HUDEP-2 (cell line): ENCODE measurements around the gene FOXJ2.
"Not testable (repeated sequence)": the region's sequence is repeated elsewhere in the genome, so short reads cannot be mapped to it uniquely, and the experiment has no call there.

ENCODE experiments used
- DNase-seq, 76 experiments: peaks; one replicate each; lab custom pipeline; 2025; ENCODE audit not compliant: unreplicated experiment in 76 of 76; lab: John Stamatoyannopoulos, UW

The FOXJ2 gene

DNA sequence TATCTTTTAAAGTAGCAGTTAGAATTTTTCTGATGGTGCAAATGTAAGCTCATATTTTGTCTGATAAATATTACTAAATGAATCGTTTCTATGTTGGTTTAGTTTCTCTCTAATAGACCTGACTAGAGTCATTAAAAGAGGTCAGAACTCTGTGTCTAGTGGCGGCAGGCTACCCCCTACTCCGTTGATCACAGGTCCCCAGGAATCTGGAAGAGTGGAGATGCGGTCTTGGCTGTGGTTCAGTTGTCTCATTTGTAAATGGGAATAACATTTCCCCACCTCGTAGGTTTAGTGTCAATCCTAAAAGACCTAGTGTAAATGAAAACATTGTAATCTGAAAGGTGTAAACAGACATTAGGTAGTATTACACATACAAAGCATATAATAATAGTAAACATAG lies 4.7 kb upstream of the FOXJ2 start:
- peak in 2 of 76 experiments; percentile 4 to 5 for DNase-seq

DNA sequence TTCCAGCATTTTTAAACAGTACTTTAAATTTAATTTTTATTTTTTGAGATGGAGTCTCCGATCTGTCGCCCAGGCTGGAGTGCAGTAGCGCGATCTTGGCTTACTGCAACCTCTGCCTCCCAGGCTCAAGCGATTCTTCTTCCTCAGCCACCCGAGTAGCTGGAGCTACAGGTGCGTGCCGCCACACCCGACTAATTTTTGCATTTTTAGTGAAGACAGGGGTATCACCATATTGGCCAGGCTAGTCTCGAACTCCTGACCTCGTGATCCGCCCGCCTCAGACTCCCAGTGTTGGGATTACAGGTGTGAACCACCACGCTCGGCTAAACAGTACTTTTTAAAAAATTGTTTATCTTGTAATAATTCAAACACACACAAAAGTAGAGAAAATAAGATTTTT lies 4.2 kb upstream of the FOXJ2 start:
- no peak for DNase-seq

DNA sequence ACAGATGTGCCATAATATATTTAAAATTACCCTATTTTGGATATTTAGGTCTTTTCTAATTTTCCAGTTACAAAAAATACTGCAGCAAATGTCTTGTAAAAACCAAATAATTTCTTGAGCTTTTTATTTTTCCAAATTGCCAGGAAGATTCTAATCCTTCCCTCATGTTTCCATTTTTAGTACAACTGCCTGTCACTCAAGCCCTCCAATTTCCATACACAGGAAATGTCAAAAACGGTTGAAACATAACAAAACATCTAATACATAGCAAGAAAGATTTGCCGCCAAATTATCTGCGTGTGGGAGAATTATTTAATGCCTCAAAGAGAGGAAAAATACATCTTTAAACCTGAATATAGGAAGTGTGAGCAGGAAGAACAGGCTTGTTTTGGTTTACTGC lies 2.3 kb upstream of the FOXJ2 start:
- no peak for DNase-seq

DNA sequence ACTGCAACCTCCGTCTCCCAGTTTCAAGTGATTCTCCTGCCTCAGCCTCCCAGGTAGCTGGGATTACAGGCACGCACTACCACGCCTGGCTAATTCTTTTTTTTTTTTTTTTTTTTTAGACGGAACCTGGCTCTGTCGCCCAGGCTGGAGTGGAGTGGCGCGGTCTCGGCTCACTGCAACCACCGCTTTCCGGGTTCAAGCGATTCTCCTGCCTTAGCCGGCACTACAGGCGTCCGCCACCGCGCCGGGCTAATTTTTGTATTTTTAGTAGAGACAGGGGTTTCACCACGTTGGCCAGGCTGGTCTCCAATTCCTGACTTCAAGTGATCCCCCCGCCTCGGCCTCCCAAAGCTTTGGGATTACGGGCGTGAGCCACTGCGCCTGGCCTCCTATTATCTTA lies 1.5 kb upstream of the FOXJ2 start:
- DNase-seq: not testable (repeated sequence)

DNA sequence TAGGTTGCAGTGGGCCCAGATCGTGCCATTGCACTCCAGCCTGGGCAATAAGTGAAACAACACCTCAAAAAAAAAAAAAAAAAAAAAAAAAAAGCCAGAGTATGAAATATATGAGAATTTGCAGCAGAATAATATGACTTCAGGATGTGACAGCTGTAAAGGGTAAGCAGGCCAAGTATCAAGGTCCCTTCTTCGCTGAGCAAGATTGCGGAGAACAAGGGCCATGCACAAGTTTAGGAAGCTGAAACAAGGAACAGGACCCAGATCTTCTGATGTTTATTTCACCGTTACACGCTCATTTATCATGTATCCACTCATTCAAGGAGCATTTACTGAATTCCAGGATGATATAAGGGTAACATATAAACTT lies 659 bp upstream of the FOXJ2 start:
- DNase-seq: peak in 5 of 76 experiments; percentile 7 to 38 (median 19)

DNA sequence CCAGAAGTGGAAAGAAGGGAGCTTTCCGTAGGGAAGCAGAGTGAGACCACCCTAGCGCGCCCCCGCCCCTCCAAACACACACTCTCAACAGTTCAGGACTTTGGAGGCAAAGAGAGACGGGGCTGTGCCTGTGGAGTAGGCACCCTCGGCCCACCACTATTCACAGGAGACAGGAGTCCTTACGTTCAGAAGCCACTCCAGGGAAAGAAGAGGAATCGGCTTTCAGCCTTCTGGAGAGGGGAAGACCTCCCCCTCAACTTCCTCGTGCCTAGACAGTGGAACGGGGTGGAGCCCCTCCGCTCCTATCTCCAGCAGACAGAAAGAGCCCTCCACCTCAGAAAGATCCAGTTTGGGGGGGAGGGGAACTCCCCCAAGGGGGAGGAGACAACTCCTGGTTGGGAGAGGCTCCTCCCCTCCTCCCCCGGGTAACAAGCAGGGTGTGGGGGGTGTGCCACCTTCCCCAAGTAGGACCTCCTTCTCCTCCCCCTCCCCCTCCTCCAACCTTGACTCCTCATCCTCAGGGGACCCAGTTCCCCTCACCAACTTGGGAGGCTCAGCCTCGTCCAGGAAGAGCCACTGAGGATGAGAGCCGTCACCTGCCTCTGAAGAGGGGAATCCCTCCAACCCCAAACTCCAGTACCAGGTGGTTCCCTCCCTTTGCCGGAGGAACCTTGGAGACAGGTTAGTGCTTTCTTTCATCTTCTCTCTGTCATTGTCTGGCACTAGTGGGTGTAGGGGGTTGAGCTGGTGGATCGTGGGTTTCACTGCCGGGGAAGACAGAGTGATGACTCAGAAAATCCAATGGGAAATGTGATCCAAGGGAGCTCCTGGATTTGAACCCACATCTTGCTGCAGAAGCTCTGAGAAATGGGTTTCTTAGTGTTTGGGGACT lies 883 bp downstream of the FOXJ2 start:
- peak in 72 of 76 experiments; percentile 17 to 85 (median 69) for DNase-seq

DNA sequence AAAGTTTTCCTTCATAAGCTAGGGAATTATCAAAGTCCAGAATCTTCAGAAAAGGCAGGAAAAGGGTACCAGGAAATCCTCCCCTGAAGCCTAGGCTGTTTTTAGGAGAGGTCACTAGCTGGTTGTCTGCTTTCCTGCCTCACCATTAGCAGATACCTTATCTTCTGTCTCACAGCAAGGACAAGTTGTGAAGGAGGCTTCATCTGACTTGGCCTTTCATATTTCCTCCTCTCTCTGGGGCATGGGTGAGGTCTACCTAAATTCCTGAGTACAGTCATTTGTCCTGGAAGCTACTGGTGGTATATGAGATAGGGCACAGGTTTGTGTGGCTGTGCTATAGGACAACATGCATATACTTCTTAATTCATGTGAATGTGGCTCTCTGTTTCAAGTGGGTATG lies 2.3 kb downstream of the FOXJ2 start:
- peak in 42 of 76 experiments; percentile 2 to 71 (median 35) for DNase-seq

DNA sequence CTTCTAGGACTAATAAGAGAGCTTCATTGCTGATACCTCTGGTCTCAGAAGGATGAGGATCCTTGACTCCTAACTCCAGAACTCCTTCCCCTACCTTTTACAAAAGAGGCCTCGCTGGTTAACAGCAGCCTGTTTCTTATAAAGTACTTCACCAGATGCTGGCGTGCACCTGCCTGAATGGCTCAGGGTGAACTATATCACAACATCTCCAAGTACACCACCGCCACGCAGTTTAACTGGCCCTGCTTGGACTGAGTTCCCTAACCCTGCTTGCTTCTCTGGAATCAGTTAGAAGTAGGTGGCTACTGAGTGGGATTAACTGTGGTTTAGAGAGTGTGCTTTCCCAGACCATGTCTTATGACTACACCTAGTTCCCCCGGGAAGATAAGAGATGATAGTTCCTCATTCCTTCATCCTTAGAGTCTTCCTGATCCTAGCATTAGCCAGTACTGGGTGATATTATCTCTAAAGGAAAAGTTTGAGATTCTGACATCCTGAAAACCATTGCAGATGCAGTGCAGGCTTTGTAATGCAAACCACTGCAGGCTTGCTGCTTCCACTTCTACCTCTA lies 3.0 kb downstream of the FOXJ2 start:
- no peak for DNase-seq

DNA sequence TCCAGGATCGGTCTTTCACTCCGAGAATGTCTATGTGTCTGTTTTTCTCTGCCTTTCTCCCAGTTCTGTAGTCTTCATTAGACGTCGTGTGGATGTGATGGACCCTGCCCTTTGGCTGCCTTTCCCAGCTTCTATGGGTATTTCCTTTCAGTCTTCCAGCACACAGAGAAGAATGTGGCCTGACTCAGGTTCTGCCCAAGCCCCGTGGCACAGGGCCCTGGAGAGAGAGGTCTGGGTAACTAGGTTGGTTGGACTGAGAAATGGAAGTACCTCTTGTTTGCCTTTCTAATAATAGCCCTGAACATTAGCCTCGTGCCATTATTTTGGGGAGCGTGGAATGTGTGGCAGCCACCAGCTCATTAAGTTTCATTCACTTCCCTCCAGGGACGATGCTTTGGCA lies 3.8 kb downstream of the FOXJ2 start:
- DNase-seq: no peak

DNA sequence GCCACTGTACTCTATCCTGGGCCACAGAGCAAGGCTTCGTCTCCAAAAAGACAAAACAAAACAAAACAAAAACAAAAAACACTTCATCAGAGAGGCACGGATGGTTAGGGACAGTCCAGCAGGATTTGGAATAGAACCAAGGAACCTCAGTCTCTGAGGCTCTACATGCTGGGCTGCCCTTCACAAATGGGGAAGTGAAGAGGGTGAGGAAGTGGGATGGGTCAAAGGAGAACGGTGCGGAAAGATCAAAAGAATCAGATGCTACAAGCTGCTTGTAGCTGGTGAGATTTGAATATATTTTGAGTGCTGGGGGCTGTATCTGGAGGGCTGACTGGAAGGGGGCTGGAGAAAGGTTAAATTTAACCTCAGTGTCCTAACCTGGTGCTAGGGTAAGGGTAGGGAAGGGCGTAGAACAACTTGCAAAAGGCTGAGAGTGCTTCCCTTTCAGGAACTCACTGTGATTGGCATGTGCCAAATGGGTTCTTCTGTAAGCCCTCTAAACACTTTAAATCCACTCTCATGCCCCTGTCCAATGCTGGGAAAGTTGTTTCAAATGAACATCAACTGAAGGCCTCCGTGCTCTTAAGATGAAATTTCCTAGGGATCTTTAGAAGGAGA lies 4.6 kb downstream of the FOXJ2 start:
- DNase-seq: peak in 3 of 76 experiments; percentile 2 to 19 (median 4)

DNA sequence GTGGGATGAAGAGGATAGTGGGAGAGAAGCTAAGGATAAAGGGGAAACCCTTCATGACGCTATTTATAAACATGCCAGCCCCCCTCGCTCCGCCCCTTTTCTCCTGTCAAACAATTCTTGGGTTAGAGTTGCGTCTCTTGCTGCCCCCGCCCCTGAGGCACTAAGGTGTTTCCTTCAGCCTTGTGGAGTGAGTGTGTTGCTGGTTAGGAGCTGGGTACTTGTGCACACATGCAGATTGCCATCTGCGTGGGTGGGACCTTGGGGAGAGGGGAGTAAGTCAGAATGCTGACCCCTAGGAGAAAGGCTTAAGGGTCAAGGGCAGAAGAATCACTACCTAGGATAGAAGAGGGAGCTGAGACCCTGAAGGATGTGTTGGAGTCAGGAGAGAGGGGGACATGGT lies 5.4 kb downstream of the FOXJ2 start:
- peak in 1 of 76 experiments; percentile 16 for DNase-seq

DNA sequence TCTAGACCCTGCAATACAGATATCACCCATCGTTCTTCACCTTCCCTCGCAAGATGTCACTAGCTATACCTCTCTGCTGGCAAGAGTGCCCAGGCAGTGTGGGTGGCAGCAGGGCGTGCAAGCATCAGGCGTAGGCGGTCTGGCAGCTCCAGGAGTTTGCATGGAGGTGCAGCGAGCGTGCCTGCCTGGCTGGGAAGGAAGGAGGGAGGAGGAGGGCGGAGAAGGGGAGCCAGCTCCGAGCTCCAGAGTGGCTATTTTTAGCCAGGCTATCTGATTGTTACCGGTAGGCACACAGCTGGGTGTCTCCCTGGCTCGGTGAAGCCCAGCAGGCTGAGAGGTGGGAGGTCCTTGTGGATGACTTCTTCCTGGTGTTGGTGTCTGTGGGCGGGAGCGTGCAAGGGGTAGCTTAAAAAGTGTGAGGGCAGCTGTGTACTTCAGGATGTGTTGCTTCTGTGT lies 6.2 kb downstream of the FOXJ2 start:
- peak in 67 of 76 experiments; percentile 3 to 72 (median 46) for DNase-seq

DNA sequence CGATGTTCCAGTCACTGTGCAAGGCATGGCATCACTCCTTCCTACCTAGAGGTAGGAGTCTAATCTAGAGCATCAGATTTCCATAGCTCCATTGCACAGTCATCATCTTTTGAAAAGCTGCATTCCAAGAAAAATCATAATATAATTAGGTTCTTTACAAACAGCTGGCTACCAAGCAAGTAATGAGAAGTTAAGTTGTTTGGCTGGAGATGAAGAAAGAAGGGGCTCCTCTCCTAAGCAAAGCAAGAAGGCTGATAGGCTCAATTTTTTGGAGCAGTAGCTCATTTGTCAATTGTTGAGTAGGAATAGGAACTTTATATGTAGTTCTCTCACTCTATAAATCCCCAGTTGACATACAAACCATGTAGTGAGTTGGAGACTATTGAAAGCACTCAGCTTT lies 8.3 kb downstream of the FOXJ2 start:
- DNase-seq: no peak

DNA sequence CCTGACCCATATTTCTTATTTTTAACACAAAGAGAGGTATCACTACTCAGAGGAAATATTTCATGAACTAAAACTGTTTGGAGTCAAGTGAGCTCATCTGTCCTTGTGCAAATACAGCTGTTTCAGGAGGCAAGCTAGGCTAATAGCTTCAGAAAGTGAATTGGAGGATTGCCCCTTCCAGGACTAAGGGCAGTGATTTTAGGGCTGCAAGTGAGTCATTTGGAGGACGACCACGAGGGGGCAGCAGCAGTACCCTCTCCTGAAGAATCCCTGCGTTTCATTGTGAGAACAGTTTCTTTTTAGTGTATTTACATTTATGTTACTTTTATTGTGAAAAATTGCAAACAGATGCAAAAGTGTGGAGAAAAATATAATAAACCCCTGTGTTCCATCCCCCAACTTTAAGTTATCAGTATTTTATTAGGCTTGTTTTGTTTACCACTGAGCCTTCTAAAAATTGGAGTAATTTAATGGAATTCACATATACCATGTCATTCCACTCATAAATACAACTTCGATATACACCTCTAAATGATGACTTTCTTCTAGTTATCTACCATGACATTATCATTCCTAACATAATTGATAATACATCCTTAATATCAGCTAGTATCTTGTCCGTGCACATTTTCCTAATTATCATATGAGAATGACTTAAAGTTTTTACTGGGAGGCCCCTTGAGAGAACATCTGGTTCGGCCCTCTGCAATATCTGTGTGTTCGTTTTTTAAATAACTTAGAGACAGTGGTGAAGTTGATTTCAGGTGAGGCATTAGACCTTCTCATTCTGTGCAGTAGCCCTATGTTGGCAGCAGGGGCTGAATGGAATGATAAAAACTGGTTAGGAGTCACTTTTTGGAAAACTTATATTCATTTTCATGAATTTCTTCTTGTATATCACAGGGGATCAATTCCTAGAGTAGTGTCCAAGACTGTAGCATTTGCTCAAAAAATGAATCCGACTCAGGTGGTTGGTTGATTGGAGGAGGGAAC lies 13.7 kb downstream of the FOXJ2 start:
- DNase-seq: peak in 55 of 76 experiments; percentile 6 to 68 (median 36)

DNA sequence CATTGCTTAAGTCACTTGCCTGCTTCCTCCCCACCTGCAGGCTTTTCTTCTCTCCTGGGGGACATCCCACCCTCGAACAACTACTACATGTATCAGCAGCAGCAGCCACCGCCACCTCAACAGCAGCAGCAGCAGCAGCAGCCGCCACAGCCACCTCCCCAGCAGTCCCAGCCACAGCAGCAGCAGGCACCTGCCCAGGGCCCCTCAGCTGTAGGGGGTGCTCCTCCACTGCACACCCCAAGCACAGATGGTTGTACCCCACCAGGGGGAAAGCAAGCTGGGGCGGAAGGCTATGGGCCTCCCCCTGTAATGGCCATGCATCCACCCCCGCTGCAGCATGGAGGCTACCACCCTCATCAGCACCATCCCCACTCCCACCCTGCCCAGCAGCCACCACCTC lies 15.3 kb downstream of the FOXJ2 start:
- no peak for DNase-seq

DNA sequence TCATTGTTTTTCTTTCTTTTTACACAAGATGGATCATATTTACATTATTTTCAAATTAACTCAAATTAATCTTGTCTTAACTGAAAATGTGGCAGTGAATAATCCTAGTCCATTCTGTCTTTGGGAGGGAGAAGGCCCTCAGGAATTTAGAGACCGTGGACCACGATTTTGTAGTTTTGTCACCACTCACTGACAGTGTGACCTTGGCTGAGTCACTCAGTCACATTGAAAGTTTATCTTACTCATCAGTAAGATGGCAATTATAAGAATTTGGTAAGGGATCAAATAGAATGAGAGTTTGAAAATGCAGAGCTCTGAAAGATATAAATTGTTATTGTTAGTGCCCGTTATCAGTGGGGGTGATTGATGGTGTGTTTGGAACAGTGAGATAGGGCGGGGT lies 16.4 kb downstream of the FOXJ2 start:
- no peak for DNase-seq

DNA sequence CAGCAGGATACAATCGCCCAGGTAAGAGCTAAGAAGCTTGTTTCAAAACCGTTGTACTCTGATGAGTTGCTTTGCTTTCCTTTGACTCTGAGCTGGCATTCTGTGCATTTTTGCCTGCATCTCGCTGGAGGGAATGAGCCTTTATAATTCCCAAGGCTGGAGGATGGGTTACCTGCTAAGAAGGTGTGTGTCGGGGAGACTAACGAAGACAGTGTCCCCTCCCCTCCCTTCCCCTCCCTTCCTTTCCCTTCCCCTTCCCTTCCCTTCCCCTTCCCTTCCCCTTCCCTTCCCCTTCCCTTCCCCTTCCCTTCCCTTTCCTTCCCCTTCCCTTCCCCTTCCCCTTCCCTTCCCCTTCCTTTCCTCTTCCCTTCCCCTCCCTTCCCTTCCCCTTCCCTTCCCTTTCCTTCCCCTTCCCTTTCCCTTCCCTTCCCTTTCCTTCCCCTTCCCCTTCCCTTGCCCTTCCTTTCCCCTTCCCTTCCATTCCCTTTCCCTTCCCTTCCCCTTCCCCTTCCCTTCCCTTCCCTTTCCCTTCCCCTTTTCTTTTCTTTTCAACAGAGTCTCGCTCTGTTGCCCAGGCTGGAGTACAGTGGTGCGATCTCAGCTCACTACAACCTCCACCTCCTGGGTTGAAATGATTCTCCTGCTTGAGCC lies 18.2 kb downstream of the FOXJ2 start:
- no peak for DNase-seq

DNA sequence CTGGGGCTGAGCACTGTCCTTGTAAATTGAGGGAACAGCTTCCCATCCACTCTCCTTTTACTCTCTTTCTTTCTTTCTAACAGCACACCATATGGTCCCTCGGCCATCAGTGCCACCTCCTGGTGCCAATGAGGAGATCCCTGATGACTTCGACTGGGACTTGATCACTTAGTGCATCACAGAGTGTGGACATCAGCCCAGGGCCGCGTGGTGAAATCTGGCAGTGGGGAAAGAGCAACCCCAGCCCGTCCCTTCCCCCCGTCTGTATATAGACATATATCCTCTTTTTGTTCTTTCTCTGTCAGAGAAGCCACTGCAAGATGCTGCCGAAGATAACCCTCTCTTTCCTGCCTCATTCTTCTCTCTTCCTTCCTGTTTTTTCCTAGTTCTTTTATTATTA lies 20.2 kb downstream of the FOXJ2 start:
- no peak for DNase-seq

DNA sequence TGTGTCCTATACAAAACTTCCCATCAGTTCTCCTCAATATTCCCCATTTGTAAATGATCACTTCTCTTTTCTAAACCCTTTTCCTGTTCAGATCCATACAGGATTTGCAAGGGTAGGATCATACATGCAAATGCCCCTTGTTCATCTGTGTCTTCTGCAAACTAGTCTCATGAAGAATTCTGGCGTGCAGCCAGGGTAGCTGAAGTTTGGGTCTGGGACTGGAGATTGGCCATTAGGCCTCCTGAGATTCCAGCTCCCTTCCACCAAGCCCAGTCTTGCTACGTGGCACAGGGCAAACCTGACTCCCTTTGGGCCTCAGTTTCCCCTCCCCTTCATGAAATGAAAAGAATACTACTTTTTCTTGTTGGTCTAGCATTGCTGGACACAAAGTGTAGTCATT lies 22.3 kb downstream of the FOXJ2 start:
- DNase-seq: peak in 1 of 76 experiments; percentile 2

DNA sequence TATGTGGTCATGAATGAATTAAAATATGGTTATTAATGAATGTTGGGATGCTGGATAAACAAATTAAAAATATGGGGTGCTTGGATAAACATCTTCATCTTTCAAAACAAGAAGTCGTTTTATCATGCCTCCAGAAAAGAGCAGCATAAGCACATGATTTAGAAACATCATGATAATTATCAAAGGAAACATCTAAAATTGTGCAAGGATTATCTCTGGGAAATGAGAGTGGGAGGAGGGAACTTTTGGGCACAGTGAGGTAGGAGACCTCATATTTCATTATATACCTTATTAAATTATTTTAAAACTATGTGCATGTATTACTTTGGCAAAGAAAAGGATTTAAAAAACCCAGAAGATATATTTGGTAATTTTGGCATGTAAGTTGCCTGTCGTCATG lies 24.8 kb downstream of the FOXJ2 start:
- no peak for DNase-seq
